ENCODE results near the gene TOPAZ1.

The TOPAZ1 gene

GRCh38 chr3:44236485-44236908 lies 5.2 kb upstream of the TOPAZ1 start:
- H3K4me2 ChIP-seq (ENCODE audit: low read length, poor library complexity, severe bottlenecking), result no peak overlapping the region
- H3K27ac ChIP-seq (ENCODE audit: low read length, poor library complexity, severe bottlenecking), result no peak overlapping the region
- no peaks in the 10 kb centered on the region for H3K9me3 ChIP-seq (ENCODE audit: control insufficient read depth, low read length)
- H3K36me3 ChIP-seq (ENCODE audit: control insufficient read depth in 1 of 2, insufficient read depth in 2 of 2, low read depth in 1 of 2, low read length in 2 of 2), result no peaks in the 10 kb centered on the region
- H3K79me1 ChIP-seq (replicated peaks; ENCODE audit: low read length, poor library complexity, severe bottlenecking), result no peaks in the 10 kb centered on the region
- peaks cover 0 to 14% of the 10 kb centered on the region in 2 experiments for H3K27me3 ChIP-seq (ENCODE audit: control insufficient read depth in 1 of 2, insufficient read depth in 1 of 2, low read length in 2 of 2)
- H4K8ac ChIP-seq (ENCODE audit: low read length), result no peak overlapping the region
- WGBS, result 52% methylated on average over 4 of the region's 4 CpGs
- H3K4me3 ChIP-seq (ENCODE audit: insufficient read depth in 1 of 2, low read depth in 1 of 2, low read length in 2 of 2), result no peak overlapping the region
- no peak overlapping the region for H2BK12ac ChIP-seq (ENCODE audit: low read length in 2 of 2)
- peaks cover 4% of the 10 kb centered on the region for H3K4me1 ChIP-seq (ENCODE audit: control insufficient read depth, insufficient read depth, low read depth, low read length)
- no peak overlapping the region for H3K18ac ChIP-seq (ENCODE audit: low read depth in 1 of 2, low read length in 2 of 2)
- no peak overlapping the region for H3K23ac ChIP-seq (ENCODE audit: low read length in 2 of 2)
- peak; percentile 68 for DNase-seq
- H2AK5ac ChIP-seq (ENCODE audit: low read length, severe bottlenecking), result no peak overlapping the region
- H3K9ac ChIP-seq (ENCODE audit: low read length), result no peak overlapping the region
- H4K91ac ChIP-seq (ENCODE audit: low read length), result no peak overlapping the region
- H3K4ac ChIP-seq (ENCODE audit: low read depth in 1 of 2, low read length in 2 of 2), result no peak overlapping the region
- no peak overlapping the region for H2BK15ac ChIP-seq (ENCODE audit: low read depth, poor library complexity, severe bottlenecking)
- no peak overlapping the region for H2AFZ ChIP-seq (ENCODE audit: low read depth, low read length)
- H3K14ac ChIP-seq (ENCODE audit: low read length in 2 of 2), result no peak overlapping the region
- no peak overlapping the region for H2BK5ac ChIP-seq (ENCODE audit: low read depth, low read length, poor library complexity, severe bottlenecking)
- no peak overlapping the region for H2BK120ac ChIP-seq (ENCODE audit: low read depth, low read length)

DNA sequence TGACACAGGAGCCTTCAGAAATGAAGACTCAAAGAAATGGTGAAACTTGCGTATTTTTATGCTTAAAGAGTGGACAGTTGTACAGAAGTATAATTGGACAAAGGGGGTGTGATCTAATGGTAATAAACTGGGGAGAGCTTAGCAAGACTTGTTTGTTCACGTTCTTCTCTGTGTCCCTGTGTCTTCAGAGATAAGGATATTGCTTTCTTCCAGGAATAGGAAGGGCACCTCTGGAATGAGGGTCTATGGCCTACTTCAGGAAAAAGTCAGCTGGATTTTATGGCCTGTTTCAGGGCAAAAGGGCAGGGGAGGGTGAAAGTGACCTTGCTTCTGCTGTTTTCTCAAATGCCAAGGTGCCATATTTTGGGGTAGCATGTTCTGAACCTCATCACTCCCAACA lies 4.5 kb upstream of the TOPAZ1 start:
- no peak overlapping the region for H3K4me2 ChIP-seq (ENCODE audit: low read length, poor library complexity, severe bottlenecking)
- H3K27me3 ChIP-seq (ENCODE audit: control insufficient read depth in 1 of 2, insufficient read depth in 1 of 2, low read length in 2 of 2), result peaks cover 0 to 14% of the 10 kb centered on the region in 2 experiments
- H2AK5ac ChIP-seq (ENCODE audit: low read length, severe bottlenecking), result no peak overlapping the region
- peak overlapping the region in 1 of 2 experiments; percentile 28 for H3K18ac ChIP-seq (ENCODE audit: low read depth in 1 of 2, low read length in 2 of 2)
- no peak overlapping the region for H3K4me3 ChIP-seq (ENCODE audit: insufficient read depth in 1 of 2, low read depth in 1 of 2, low read length in 2 of 2)
- H2AFZ ChIP-seq (ENCODE audit: low read depth, low read length), result no peak overlapping the region
- DNase-seq, result no peak
- 54% methylated on average over 2 of the region's 2 CpGs for WGBS
- H3K9ac ChIP-seq (ENCODE audit: low read length), result no peak overlapping the region
- no peak overlapping the region for H2BK15ac ChIP-seq (ENCODE audit: low read depth, poor library complexity, severe bottlenecking)
- peak overlapping the region; percentile 18 for H4K91ac ChIP-seq (ENCODE audit: low read length)
- H3K9me3 ChIP-seq (ENCODE audit: control insufficient read depth, low read length), result no peaks in the 10 kb centered on the region
- no peak overlapping the region for H2BK5ac ChIP-seq (ENCODE audit: low read depth, low read length, poor library complexity, severe bottlenecking)
- no peaks in the 10 kb centered on the region for H3K36me3 ChIP-seq (ENCODE audit: control insufficient read depth in 1 of 2, insufficient read depth in 2 of 2, low read depth in 1 of 2, low read length in 2 of 2)
- H3K4me1 ChIP-seq (ENCODE audit: control insufficient read depth, insufficient read depth, low read depth, low read length), result peaks cover 7% of the 10 kb centered on the region
- H3K27ac ChIP-seq (ENCODE audit: low read length, poor library complexity, severe bottlenecking), result no peak overlapping the region
- H3K4ac ChIP-seq (ENCODE audit: low read depth in 1 of 2, low read length in 2 of 2), result peak overlapping the region; percentile 26 to 77
- no peak overlapping the region for H3K23ac ChIP-seq (ENCODE audit: low read length in 2 of 2)
- no peaks in the 10 kb centered on the region for H3K79me1 ChIP-seq (replicated peaks; ENCODE audit: low read length, poor library complexity, severe bottlenecking)
- H2BK12ac ChIP-seq (ENCODE audit: low read length in 2 of 2), result peak overlapping the region in 1 of 2 experiments; percentile 42
- H2BK120ac ChIP-seq (ENCODE audit: low read depth, low read length), result no peak overlapping the region
- no peak overlapping the region for H3K14ac ChIP-seq (ENCODE audit: low read length in 2 of 2)
- no peak overlapping the region for H4K8ac ChIP-seq (ENCODE audit: low read length)

DNA sequence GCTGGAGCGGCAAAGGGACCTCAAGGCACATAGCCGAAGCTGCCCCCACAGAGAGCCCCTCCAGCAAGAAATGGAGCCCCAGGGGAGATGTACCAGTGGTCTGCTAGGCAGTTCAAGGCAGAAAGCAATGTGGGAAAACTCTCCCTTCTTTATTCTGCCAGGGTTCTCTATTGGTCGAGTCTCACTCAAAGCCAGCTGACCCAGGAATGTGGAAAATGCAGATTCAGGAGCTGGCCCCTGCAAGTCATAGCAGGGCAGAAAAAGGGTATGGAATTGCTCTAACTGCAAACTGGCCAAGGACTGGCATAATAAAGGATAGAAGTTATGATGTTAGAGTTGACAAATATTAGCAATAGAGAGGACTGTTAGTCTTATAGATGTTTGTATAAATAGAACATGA lies 4.0 kb upstream of the TOPAZ1 start:
- Histone ChIP-seq H3K4me1 (ENCODE audit: control insufficient read depth, insufficient read depth, low read depth, low read length) (peaks cover 8% of the 10 kb centered on the region), H4K8ac (ENCODE audit: low read length) (no peak overlapping the region), H3K4ac (ENCODE audit: low read depth in 1 of 2, low read length in 2 of 2) (peak overlapping the region in 1 of 2 experiments; percentile 26), H3K79me1 (replicated peaks; ENCODE audit: low read length, poor library complexity, severe bottlenecking) (no peaks in the 10 kb centered on the region), H3K9me3 (ENCODE audit: control insufficient read depth, low read length) (no peaks in the 10 kb centered on the region), H3K23ac (ENCODE audit: low read length in 2 of 2) (no peak overlapping the region), H3K27ac (ENCODE audit: low read length, poor library complexity, severe bottlenecking) (no peak overlapping the region), H3K18ac (ENCODE audit: low read depth in 1 of 2, low read length in 2 of 2) (peak overlapping the region in 1 of 2 experiments; percentile 28), H3K4me2 (ENCODE audit: low read length, poor library complexity, severe bottlenecking) (no peak overlapping the region), H3K9ac (ENCODE audit: low read length) (no peak overlapping the region), H3K14ac (ENCODE audit: low read length in 2 of 2) (no peak overlapping the region), H2BK12ac (ENCODE audit: low read length in 2 of 2) (peak overlapping the region in 1 of 2 experiments; percentile 66), H3K36me3 (ENCODE audit: control insufficient read depth in 1 of 2, insufficient read depth in 2 of 2, low read depth in 1 of 2, low read length in 2 of 2) (no peaks in the 10 kb centered on the region), H2AK5ac (ENCODE audit: low read length, severe bottlenecking) (no peak overlapping the region), H3K4me3 (ENCODE audit: insufficient read depth in 1 of 2, low read depth in 1 of 2, low read length in 2 of 2) (no peak overlapping the region), H2AFZ (ENCODE audit: low read depth, low read length) (no peak overlapping the region), H4K91ac (ENCODE audit: low read length) (no peak overlapping the region), H3K27me3 (ENCODE audit: control insufficient read depth in 1 of 2, insufficient read depth in 1 of 2, low read length in 2 of 2) (peaks cover 0 to 14% of the 10 kb centered on the region in 2 experiments), H2BK15ac (ENCODE audit: low read depth, poor library complexity, severe bottlenecking) (no peak overlapping the region), H2BK120ac (ENCODE audit: low read depth, low read length) (no peak overlapping the region), H2BK5ac (ENCODE audit: low read depth, low read length, poor library complexity, severe bottlenecking) (no peak overlapping the region)
- WGBS, result 43% methylated on average over 3 of the region's 3 CpGs
- no peak for DNase-seq

- H2BK120ac ChIP-seq (ENCODE audit: low read depth, low read length), result no peak overlapping the region
- WGBS, result 67% methylated on average over 2 of the region's 2 CpGs
- no peak overlapping the region for H4K91ac ChIP-seq (ENCODE audit: low read length)
- no peak overlapping the region for H3K4ac ChIP-seq (ENCODE audit: low read depth in 1 of 2, low read length in 2 of 2)
- no peak overlapping the region for H2BK12ac ChIP-seq (ENCODE audit: low read length in 2 of 2)
- H3K79me1 ChIP-seq (replicated peaks; ENCODE audit: low read length, poor library complexity, severe bottlenecking), result no peaks in the 10 kb centered on the region
- no peak overlapping the region for H4K8ac ChIP-seq (ENCODE audit: low read length)
- H3K4me2 ChIP-seq (ENCODE audit: low read length, poor library complexity, severe bottlenecking), result no peak overlapping the region
- no peak overlapping the region for H3K23ac ChIP-seq (ENCODE audit: low read length in 2 of 2)
- H3K9me3 ChIP-seq (ENCODE audit: control insufficient read depth, low read length), result no peaks in the 10 kb centered on the region
- no peaks in the 10 kb centered on the region for H3K36me3 ChIP-seq (ENCODE audit: control insufficient read depth in 1 of 2, insufficient read depth in 2 of 2, low read depth in 1 of 2, low read length in 2 of 2)
- no peak overlapping the region for H3K27ac ChIP-seq (ENCODE audit: low read length, poor library complexity, severe bottlenecking)
- H2BK5ac ChIP-seq (ENCODE audit: low read depth, low read length, poor library complexity, severe bottlenecking), result no peak overlapping the region
- H3K14ac ChIP-seq (ENCODE audit: low read length in 2 of 2), result no peak overlapping the region
- no peak overlapping the region for H3K4me3 ChIP-seq (ENCODE audit: insufficient read depth in 1 of 2, low read depth in 1 of 2, low read length in 2 of 2)
- DNase-seq, result no peak
- no peak overlapping the region for H2BK15ac ChIP-seq (ENCODE audit: low read depth, poor library complexity, severe bottlenecking)
- H2AK5ac ChIP-seq (ENCODE audit: low read length, severe bottlenecking), result no peak overlapping the region
- no peak overlapping the region for H3K9ac ChIP-seq (ENCODE audit: low read length)
- no peak overlapping the region for H2AFZ ChIP-seq (ENCODE audit: low read depth, low read length)
- H3K27me3 ChIP-seq (ENCODE audit: control insufficient read depth in 1 of 2, insufficient read depth in 1 of 2, low read length in 2 of 2), result peaks cover 0 to 14% of the 10 kb centered on the region in 2 experiments
- no peak overlapping the region for H3K18ac ChIP-seq (ENCODE audit: low read depth in 1 of 2, low read length in 2 of 2)
- peaks cover 8% of the 10 kb centered on the region for H3K4me1 ChIP-seq (ENCODE audit: control insufficient read depth, insufficient read depth, low read depth, low read length)
Observed at GRCh38 chr3:44238889-44239288, 2.8 kb upstream of the TOPAZ1 start.
